Endothelial cell (in vitro differentiated cells): ENCODE data around the gene TIMP1. TPM values are rescaled to one million over a fixed set of nuclear protein-coding genes. Genes with fewer than 3 reads are reported as not detected.

ENCODE experiments used
- DNase-seq: peaks from one replicate; pipeline ENCODE4 v3.0.0; 2021; ENCODE audit warnings: low spot score
- H3K27ac Mint-ChIP-seq: one replicate; pipeline ENCODE4 v1.8.0; 2021; ENCODE audit warnings: mixed read lengths, inconsistent platforms; ENCODE audit not compliant: unreplicated experiment
- H3K27me3 Mint-ChIP-seq: one replicate; pipeline ENCODE4 v1.8.0; 2021; ENCODE audit warnings: mild to moderate bottlenecking, moderate library complexity, mixed read lengths, inconsistent platforms; ENCODE audit not compliant: unreplicated experiment
- H3K36me3 Mint-ChIP-seq: one replicate; pipeline ENCODE4 v1.8.0; 2021; ENCODE audit warnings: mild to moderate bottlenecking, low read depth, mixed read lengths, inconsistent platforms; ENCODE audit not compliant: unreplicated experiment
- H3K4me1 Mint-ChIP-seq: one replicate; pipeline ENCODE4 v1.8.0; 2021; ENCODE audit warnings: mild to moderate bottlenecking, mixed read lengths, inconsistent platforms; ENCODE audit not compliant: unreplicated experiment
- H3K4me3 Mint-ChIP-seq: one replicate; pipeline ENCODE4 v1.8.0; 2021; ENCODE audit warnings: mild to moderate bottlenecking, mixed read lengths, inconsistent platforms; ENCODE audit not compliant: unreplicated experiment
- H3K9me3 Mint-ChIP-seq: one replicate; pipeline ENCODE4 v1.8.0; 2021; ENCODE audit warnings: mixed read lengths, inconsistent platforms; ENCODE audit not compliant: unreplicated experiment
- total RNA-seq: library from RNA; stranded (reverse); fragmentation: NEBNext Ultra II Directional; extraction: Animal tissue kit (Norgen Biotek cat#: 25700); gene quantifications from one replicate; pipeline ENCODE4 v1.2.1, GENCODE V29; 2021; ENCODE audit not compliant: unreplicated experiment
- TF ChIP-seq, protein P1 (sequence below): fragments of 200-600 bp; sonication (generic); IDR thresholded peaks from one replicate; pipeline ENCODE4 v1.5.0; 2021; ENCODE audit warnings: antibody characterized with exemption; ENCODE audit not compliant: unreplicated experiment

TIMP1 gene
- total RNA-seq, 1 donor from 2014 or later = 267 TPM

DNA sequence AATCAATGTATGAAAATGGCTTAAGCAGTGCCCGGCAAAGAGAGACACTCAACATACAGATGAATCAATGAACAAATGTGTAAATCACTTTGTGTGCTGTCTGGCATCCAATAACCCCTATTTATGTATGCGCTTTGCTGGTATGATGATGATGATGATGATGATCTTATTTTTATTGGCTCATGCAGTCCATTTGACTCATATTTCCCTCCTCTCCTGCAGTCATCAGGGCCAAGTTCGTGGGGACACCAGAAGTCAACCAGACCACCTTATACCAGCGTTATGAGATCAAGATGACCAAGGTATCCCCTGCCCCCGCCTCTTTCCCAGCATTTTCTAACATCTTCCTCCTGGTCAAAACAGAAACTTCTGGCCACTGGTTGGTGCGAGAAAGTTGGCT is 2.5 kb downstream of the TIMP1 start:
- no peaks in the 10 kb centered on the region for H3K9me3 Mint-ChIP-seq

DNA sequence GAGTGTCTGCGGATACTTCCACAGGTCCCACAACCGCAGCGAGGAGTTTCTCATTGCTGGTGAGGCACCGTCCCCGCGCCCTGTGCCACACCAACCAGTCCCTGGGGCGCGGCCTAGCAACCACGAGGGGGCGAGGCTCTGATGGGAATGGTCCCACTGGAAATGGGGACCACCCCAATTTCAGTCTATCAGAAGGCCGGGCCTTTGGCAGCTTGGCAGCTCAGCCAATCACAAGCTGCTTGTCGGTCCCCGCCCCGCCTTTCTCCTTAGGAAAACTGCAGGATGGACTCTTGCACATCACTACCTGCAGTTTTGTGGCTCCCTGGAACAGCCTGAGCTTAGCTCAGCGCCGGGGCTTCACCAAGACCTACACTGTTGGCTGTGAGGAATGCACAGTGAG is 3.0 kb downstream of the TIMP1 start:
- Mint-ChIP-seq H3K27me3 (peaks cover 5% of the 10 kb centered on the region), H3K36me3 (peaks cover 6% of the 10 kb centered on the region), H3K9me3 (no peaks in the 10 kb centered on the region), H3K27ac (no peak overlapping the region), H3K4me1 (peaks cover 13% of the 10 kb centered on the region), H3K4me3 (no peak overlapping the region)
- TF ChIP-seq, protein P1, sequence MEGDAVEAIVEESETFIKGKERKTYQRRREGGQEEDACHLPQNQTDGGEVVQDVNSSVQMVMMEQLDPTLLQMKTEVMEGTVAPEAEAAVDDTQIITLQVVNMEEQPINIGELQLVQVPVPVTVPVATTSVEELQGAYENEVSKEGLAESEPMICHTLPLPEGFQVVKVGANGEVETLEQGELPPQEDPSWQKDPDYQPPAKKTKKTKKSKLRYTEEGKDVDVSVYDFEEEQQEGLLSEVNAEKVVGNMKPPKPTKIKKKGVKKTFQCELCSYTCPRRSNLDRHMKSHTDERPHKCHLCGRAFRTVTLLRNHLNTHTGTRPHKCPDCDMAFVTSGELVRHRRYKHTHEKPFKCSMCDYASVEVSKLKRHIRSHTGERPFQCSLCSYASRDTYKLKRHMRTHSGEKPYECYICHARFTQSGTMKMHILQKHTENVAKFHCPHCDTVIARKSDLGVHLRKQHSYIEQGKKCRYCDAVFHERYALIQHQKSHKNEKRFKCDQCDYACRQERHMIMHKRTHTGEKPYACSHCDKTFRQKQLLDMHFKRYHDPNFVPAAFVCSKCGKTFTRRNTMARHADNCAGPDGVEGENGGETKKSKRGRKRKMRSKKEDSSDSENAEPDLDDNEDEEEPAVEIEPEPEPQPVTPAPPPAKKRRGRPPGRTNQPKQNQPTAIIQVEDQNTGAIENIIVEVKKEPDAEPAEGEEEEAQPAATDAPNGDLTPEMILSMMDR = no peak
- no peak for DNase-seq

More for the DNA sequence above, 2.5 kb downstream of the TIMP1 start:
- peaks cover 13% of the 10 kb centered on the region for H3K4me1 Mint-ChIP-seq
- H3K36me3 Mint-ChIP-seq = peaks cover 6% of the 10 kb centered on the region
- no peak overlapping the region for H3K27ac Mint-ChIP-seq
- DNase-seq = no peak
- TF ChIP-seq, protein P1 = no peak
- H3K4me3 Mint-ChIP-seq = no peak overlapping the region
- peaks cover 5% of the 10 kb centered on the region for H3K27me3 Mint-ChIP-seq

DNA sequence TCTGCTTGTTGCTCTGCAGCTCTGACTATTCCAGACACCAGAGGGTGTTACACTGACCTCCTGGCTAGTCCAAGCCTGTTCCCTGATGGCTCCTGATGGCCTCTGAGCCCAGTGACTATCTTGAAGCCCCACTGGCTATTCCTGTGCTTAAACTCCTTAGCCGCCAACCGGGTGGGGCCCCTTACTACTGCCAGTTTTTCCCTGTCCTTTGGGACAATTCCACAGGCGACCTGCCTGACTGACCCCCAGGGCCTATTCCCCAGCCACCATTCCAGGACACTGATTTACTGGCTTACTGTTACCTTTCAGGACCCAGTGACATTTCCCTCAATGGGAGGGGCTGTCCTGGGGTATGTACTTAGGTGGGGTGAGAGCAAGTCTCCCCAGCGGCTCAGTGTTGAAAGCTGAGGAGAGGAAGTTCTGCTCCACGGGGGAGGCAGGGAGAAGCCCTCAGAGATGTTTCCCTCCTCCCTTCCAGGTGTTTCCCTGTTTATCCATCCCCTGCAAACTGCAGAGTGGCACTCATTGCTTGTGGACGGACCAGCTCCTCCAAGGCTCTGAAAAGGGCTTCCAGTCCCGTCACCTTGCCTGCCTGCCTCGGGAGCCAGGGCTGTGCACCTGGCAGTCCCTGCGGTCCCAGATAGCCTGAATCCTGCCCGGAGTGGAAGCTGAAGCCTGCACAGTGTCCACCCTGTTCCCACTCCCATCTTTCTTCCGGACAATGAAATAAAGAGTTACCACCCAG is 4.0 kb downstream of the TIMP1 start:
- no peak overlapping the region for H3K27ac Mint-ChIP-seq

DNA sequence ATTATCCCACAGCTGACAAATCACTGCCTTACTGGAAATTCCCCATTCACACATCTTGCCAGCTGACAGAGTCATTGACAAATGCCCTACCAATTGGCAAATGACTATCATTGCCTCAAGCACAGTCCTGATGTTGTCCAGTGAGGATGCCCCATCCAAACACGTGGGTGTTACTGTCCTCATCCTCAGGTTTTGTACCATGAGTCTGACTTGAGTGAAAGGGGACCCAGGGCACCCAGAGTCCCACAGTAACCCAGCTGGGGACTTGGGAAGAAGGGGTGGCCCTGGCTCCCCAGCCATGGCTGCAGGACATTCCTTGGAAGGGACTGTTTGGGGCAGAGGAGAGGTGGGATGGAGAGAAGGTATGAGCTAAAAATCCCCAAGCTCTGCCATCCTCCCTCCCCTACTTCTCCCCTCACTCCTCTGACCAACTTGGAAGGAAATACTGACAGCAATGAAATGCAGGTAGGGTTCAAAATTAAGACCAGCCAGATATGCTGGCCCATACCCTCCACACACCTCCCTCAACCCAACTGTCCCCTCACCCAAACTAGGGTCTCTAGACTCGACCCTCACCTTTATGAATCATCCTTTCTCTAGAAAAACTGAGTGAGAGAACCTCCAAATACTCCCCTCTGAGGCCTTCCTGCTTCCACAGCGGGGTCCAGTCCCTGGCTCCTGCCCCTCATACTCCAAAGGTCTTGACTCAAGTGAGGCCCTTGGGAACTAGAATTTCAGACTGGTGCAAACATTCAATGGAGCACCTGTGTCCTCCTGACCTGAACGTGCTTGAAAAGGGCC is 5.1 kb downstream of the TIMP1 start:
- DNase-seq = no peak
- no peak overlapping the region for H3K4me3 Mint-ChIP-seq
- H3K4me1 Mint-ChIP-seq = peaks cover 8% of the 10 kb centered on the region
- H3K36me3 Mint-ChIP-seq = peaks cover 6% of the 10 kb centered on the region
- no peaks in the 10 kb centered on the region for H3K9me3 Mint-ChIP-seq
- TF ChIP-seq, protein P1 = no peak
- H3K27ac Mint-ChIP-seq = no peak overlapping the region
- H3K27me3 Mint-ChIP-seq = peaks cover 3% of the 10 kb centered on the region

More for the DNA sequence above, 4.0 kb downstream of the TIMP1 start:
- Mint-ChIP-seq H3K4me1 (peaks cover 13% of the 10 kb centered on the region), H3K36me3 (peaks cover 6% of the 10 kb centered on the region), H3K4me3 (peak overlapping the region; percentile 56), H3K9me3 (no peaks in the 10 kb centered on the region), H3K27me3 (peaks cover 5% of the 10 kb centered on the region)
- TF ChIP-seq, protein P1 = no peak
- DNase-seq = no peak
